NCI-H2107 treated with DMSO at 0.1 percent for 48 hours (cell line): ENCODE data around the gene KCTD15.
"Not testable (repeated sequence)": the region's sequence is repeated elsewhere in the genome, so short reads cannot be mapped to it uniquely, and the experiment has no call there.

Experiments used
- DNase-seq: peaks from one replicate; lab custom pipeline; 2025; ENCODE audit not compliant: unreplicated experiment; lab: John Stamatoyannopoulos, UW

The KCTD15 gene

DNA sequence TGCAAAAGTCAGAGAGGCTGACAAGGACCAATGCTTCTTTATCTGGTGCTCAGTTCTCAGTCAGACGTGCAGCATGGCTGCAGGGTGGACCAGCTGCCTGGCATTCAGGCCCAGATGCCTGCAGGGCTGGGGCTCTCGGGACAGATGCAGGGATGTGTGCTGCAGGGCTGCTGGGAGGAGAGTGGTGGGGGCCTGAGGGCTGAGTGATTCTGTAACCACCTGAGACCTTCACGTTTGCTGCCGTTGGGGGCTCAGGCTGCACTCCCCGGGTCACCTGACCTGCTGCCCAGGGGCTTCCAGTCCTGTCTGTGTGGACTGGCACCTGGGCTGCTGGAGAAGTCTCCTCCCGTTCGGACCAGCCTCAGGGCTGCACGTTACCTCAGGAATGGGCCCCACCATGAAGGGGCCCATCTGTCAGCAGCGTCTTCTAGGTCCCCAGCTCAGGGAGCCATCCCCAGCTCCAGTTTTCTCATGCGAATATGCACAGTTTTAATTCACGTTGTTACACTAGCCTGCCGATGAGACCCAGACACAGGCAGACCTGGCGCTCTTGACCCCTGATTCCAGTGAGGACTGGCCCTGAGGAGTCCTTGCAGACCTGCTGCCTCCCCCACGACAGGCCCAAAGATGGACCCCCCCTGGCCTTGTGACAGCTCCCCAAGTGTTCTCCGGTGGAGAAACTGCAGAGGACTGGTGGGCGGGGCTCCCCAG lies 16.9 kb downstream of the KCTD15 start:
- DNase-seq = no peak

DNA sequence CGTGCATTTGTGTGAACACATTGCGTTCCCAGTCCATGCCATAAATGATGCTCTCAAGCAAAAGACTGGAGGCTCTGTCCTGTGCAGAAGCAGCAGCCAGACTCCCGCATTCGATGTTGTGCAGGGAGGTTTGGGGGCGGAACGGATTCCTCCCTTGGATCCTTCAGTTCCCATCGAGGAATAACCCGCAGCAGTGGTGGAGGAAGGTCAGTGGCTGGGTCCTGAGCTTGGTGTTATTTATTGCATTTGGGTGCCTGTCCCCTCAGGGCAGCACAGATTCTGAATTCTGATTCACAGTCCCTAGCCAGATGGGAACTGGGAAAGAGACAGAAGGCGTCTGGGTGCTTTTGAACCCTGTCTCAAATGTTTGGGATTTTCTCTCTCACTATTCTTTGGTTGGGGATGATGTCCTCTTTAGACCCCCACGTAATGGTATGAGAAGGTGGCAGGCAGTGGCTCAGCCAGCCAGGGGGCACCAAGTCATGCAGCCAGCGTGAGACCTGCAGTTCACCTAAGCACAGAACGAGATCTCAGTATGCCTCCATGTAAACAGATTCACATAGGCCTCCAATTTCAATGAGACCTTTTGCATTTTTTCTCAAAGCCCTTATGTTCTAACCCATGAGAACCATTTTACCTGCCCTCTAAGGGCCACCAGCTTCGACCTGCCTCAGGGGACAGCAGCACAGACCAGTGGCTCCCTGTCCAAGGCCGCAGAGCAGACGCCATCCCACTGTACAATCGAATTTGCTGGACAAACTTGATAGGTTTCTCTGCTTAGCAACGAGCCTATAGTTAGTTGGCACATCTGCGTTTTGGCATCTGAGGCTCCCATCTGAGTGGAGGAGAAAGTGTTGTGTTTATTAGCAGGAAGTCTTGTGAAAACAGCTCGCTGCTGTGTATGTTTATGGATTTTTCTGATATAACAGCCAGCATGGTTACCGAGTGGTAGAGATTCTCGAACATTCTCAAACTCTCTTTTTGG lies 17.8 kb downstream of the KCTD15 start:
- DNase-seq = no peak

DNA sequence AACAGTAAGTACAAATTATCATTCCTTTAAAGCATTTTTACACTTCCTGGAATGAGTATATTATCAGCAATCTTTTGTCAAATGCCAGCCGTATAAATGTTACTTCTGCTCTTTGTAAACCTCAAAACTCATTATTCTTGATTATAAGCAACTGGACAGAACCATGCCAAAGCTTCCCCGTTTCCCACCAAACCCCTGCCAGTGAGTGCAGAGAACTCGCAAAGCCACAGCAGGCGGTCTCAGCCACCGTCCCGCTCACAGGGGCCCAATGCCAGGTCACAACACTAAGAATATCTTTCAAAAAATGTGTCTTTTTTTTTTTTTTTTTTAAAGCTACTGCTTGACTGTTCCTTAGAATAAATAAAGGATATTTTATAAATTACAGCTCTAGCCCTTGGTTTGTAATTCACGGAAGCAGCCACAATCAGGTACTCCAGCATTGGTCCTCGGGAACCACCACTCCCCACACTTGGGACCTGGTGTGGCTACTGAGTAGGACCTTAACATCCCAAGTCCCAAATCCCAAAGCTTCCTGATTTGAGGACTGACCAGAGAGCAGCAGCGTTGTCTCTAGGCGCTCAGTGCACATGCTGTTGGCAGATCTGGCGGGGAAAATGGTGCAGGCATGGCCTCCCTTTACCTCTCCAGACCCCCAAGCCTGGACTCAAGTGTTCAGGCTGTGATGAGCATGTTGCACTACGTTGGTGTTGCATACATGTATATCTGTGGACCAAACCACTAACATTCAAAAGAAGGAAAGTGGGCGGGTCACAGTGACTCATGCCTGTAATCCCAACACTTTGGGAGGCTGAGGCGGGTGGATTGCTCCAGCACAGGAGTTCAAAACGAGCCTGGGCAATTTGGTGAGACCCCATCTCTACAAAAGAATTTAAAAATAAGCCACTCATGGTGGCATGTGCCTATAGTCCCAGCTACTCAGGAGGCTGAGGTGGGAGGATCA lies 19.0 kb downstream of the KCTD15 start:
- no peak for DNase-seq

DNA sequence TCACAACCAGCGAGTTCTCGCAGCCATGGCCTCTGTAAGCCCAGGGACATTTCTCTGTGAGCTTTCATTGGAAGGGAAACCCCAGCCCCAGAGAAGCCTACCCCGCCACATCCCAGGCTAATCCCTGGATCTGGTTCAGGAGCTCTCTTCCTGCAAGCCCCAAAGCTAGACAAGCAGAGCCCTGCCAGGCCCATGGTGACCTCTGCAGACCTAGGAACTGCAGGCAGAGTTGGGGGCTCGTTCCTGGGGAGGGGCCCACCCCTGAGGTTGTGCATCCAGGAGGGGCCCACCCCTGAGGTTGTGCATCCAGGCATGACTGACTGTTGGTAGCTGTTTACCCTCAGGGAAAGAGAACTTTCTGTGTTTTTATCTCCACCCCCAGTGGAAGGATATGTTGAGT lies 21.7 kb downstream of the KCTD15 start:
- no peak for DNase-seq

DNA sequence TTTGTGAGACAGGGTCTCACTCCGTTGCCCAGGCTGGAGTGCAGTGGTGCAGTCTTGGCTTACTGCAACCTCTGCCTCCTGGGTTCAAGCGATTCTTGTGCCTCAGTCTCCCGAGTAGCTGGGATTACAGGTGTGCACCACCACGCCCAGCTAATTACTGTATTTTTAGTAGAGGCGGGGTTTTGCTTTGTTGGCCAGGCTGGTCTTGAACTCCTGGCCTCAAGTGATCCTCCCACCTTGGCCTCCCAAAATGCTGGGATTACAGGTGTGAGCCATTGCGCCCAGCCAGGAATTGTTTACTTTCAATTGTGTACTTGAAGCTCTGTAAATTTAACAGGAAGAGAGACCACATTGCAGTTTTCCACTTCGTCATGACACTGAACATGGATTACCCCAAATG lies 22.4 kb downstream of the KCTD15 start:
- not testable (repeated sequence) for DNase-seq

DNA sequence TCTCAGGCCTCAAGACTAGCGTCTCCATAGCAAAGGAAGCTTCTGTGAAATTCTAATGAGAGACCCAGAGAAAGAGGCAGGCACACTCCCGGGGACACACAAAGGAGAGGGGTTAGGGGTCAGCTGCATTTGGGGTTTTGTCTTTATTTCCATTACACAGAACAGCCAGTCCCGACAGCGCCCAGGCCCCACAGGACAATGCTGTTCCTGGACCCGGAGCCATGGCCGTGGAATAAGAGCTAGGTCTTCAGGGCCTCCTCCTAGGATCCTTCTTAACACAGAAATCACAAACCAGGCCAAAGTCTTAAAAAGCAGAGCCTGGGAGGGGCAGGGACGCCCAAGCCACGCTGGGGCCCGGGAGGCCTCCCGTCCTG lies 22.8 kb downstream of the KCTD15 start:
- no peak for DNase-seq

DNA sequence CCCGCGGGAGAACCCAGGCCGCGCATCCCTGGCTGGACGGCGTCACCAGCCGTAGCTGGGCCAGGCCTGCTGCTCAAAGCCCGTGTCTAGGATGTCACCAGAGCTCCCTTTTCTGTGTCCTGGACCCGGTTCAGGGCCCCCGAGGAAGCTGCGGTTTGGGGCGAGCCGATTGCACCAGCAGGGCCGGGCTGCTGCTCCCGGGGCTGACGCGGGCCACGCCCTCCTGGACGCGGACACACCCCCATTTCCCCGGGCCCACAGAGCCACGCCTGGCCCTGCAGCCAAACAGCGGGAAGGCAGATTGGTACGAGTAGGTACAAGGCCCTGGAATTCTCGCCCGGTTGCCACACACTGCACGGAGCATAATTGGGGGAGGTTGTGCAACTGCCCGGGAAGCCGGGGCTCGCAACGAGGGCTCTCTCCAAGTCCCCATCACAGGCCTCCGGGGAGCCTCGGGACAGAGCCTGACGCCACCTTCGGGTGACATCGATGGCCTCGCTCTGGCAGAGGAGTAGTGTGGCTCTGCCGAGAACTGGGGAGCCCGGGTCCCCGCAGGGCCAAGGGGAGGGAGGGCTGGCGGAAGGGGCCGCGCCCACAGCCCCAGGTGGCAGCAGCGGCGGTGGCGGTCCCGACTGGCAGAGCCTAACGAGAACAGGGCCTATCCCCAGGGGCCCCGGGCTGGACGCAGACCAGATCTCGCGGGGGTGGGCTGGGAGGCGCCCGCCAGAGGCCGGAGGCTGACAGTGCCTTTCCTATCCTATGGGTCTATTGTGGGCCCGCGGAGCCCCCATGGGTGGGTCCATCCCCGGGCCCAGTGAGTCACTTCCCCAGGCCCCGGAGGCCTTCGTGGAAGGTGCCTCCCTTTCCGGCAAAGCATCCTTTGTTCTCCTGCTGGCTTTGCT lies 23.5 kb downstream of the KCTD15 start:
- no peak for DNase-seq

DNA sequence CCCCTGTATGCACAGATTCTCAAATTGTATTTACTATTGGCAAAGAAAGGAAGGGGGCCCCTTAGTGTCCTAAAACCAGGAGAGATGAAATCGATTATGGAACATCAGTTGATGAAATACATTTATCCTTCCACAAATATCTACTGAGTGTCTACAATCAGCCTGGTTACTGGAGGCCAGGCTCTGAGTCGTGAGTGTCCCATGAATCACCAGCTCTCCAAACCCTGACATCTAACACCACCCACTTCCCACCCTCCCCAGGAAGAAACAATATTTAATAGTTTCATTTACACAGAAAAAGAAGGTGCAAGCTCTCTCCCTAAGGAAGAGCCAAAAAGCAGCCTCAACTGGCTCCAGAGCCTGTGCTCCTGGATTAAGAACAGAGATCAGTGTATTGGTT lies 25.2 kb downstream of the KCTD15 start:
- DNase-seq = no peak

DNA sequence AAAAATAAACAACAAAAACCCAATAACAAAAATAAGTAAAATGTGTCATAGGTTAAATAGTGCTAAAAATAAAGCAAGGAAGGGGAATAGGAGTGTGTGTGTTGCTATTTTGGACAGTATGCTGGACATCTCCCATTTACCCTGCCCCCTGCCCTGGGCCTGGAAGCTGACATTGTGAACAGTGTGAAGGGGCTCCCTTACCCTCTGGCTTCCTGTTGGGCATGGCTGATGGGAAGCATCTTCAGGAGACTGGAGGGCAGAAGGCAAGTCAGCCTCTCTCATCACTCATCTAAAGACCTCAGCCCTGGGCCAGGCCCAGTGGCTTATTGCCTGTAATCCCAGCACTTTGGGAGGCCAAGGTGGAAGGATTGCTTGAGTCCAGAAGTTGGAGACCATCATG lies 26.7 kb downstream of the KCTD15 start:
- no peak for DNase-seq

DNA sequence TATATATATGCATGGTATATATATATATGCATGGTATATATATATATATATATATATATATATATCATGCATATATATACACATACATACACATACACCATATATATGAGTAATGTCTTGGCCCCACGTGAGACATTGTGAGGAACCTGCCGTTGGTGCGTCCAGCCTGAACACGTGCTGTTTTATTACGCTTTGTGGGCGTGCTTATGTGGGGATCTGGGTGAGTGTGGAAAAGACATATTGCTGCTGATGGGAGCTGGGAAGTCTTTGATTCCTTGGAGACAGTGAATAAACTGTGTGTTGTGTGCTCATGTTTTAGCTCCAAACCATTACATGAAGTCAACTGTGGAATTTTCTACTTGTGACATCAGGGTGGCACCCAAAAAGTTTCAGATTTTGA lies 28.9 kb downstream of the KCTD15 start:
- no peak for DNase-seq

DNA sequence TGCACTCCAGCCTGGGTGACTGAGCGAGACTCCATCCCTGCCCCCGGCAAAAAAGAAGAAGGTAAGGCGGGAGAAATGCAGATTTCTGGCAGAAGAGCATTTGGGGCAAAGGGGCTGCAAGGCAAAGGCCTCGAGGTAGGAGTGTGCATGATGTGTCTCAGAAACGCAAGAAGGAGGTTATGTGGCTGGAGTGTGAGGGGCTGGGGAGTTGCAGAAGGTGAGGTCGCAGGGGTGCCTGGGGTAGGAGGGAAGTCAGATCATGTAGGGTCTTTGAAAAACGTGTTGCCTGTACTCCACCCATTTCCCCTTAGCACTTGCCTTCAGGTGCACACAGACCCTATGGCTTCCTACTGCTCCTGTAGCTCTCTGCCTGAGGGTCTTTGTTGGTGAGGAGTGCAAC lies 29.9 kb downstream of the KCTD15 start:
- DNase-seq = no peak

DNA sequence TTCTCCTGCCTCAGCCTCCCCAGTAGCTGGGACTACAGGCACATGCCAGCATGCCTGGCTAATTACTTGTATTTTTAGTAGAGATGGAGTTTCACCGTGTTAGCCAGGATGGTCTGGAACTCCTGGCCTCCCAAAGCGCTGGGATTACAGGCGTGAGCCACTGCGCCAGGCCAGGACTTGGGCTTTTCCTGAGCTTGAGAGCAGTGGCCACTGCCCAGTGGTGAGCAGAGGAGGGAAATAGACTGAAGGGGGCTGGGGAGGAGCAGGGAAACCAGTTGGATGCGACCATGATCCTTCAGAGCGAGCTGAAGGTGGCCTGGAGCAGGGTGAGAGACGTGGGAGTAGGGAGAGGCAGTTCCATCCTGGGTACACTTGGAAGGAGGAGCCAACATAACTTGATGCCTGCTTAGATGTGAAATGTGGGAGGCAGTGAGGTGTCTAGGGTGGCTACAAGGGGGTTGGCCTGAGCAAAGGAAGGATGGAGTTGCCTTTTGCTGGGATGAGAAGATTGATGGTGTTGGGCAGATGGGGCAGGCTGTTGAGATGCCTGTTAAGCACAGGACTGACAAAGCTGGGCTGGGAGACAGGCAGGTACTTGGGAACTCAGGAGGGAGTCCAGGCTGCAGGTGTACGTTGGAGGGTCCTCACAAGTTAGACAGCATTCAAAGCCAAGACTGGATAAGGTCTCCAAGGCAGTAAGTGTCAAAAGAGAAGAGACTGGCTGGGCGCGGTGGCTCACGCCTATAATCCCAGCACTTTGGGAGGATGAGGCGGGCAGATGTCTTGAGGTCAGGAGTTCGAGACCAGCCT lies 31.8 kb downstream of the KCTD15 start:
- no peak for DNase-seq

DNA sequence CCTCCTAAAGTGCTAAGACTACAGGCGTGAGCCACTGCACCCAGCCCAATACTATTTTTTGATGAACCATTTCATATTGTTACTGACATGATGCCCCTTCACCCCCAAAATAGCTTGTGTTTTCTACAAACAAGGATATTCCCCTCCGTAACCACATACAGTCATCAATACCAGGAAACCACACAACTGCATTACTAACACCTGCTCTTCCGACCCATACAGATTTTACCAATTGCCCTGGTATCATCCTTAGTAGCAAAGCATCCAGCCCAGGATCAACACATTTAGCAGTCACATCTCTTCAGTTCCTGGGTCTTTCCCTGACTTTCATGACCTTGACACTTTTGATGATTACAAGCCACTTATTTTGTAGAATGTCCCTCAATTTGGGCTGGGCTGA lies 33.6 kb downstream of the KCTD15 start:
- DNase-seq = no peak

DNA sequence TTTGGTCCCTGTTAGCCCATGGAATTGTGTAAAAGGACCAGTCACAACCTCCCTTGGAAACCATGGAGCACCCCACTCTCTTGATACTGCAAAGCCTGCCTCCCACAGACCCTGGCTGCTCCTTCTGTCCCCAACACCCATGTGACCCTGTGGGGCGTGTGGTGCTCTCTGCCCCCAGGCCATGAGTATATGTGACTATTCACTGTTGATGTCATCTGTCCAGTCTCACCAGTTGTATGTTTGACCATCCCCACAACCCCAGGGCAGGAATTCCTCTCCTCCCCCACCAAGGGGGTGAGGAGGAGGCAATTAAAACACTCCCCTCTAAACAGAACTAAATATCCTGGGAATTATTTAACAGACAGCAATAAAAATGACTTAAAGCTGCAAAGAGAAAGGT lies 35.2 kb downstream of the KCTD15 start:
- no peak for DNase-seq

DNA sequence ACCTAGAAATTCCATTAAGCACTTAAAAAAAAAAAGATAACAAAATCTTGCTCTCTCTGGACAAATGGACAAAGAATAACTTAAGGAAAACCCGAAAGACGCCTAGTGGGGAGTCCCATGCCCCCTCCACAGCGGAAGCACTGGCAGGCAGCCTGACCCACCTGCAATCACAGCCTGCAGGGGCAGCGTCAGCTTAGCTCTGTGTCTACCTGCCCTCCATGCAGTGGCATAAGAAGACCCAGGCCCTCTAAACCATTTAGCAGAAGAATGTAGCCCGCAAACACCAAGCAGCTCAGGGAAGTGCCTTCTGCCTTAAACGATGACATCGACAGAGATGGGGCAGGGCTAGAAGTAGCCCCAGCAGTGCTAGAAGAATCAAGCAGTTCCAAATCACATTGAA lies 36.0 kb downstream of the KCTD15 start:
- no peak for DNase-seq

DNA sequence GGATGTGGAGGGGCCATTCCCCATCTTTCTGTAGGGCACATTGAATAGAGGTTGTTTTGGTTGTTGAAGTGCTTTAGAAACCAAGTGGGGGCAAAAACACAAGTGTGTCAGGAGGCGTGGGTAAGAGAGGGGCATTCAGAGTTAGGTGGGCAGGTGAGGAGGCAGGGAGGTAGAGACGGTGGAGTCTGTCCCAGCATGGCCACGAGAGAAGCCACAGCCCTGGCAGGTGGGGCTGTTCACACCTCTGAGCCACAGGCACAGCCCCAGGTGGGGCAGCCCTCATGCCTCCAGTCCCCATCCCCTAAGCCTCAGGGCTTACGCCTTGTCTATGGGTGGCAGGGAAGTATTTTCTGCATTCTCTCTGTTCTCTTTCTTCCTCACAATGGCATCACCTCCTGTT lies 43.7 kb downstream of the KCTD15 start:
- no peak for DNase-seq

DNA sequence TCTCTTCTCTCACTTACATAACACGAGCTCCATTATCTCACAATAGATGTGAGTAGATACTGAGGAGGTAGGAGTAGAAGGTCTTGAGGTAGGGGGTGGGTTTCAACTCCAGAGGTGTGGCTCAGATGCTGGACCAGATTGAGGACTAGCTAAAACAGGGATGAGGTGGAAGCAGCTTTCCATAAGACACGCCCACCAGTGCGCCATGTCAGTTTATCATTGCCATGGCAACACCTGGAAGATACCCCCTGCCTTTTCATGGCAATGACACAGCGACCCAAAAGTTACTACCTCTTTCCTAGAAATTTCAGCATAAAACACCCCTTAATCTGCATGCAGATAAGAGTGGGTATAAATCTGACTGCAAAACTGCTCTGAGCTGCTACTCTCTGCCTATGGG lies 44.1 kb downstream of the KCTD15 start:
- DNase-seq = no peak

DNA sequence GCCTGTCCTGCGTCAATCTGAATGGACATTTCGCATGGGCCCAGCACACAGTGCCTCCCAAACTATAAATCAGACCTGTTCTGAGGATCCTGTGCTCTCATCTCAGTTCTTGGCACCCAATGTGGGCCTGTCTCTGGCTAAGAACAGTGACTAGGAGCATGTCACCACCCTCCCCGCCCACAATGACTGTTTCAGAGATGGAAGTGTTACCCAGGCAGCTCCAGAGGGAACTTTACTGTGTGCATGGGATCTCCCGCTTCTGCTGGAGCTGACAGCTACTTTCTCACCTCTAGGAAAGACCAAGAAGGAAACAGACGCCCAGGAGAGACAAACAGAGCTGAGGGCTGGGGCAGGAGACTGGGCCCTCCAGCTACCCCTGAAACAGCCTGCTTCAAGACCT lies 45.0 kb downstream of the KCTD15 start:
- DNase-seq = no peak

DNA sequence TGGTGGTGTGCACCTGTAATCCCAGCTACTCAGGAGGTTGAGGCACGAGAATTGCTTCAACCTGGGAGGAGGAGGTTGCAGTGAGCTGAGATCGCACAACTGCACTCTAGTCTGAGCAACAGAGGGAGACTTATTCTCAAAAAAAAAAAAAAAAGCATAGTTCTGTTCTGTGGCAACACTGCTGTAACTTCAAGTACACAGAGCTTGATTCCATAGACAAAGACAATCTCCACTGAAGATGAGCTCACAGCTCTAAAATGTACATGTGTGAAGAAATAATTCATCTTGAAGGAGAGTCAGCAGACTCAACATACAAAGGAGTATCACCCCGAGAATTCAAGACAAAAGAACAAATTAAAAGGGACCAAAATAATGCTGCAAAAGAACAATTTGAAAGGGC lies 47.8 kb downstream of the KCTD15 start:
- DNase-seq = no peak
